OCI-LY1 (cell line): ENCODE results near the gene ATXN1.

Experiments used
- H2AFZ ChIP-seq: fragments of 200-600 bp; sonication (generic), shearing (Covaris generic); 2 replicates; pipeline ENCODE4 v1.6.0; 2014; ENCODE audit warnings: antibody characterized with exemption, mild to moderate bottlenecking, low read length
- H3F3A ChIP-seq: fragments of 200-600 bp; sonication (generic), shearing (Covaris generic); 2 replicates; pipeline ENCODE4 v1.6.0; 2014; ENCODE audit warnings: mild to moderate bottlenecking, antibody characterized with exemption, low read length, moderate library complexity; ENCODE audit not compliant: insufficient read depth
- H3K27ac ChIP-seq: fragments of 200-600 bp; sonication (generic); 2 replicates; pipeline ENCODE4 v1.5.1; 2014; ENCODE audit warnings: low read length, mixed run types, mild to moderate bottlenecking, low read depth; ENCODE audit not compliant: poor library complexity, severe bottlenecking
- H3K27me3 ChIP-seq: fragments of 200-600 bp; sonication (generic); 2 replicates; pipeline ENCODE4 v1.6.0; 2014; ENCODE audit warnings: antibody characterized with exemption, mild to moderate bottlenecking, low read length, moderate library complexity; ENCODE audit not compliant: insufficient read depth
- H3K36me3 ChIP-seq: fragments of 200-600 bp; sonication (generic); 2 replicates; pipeline ENCODE4 v1.6.1; 2014; ENCODE audit warnings: mild to moderate bottlenecking, antibody characterized with exemption, low read length, moderate library complexity, mixed read lengths; ENCODE audit not compliant: insufficient read depth
- H3K4me1 ChIP-seq: fragments of 200-600 bp; sonication (generic); 2 replicates; pipeline ENCODE4 v1.5.1; 2014; ENCODE audit warnings: mild to moderate bottlenecking, low read length, moderate library complexity; ENCODE audit not compliant: insufficient read depth, severe bottlenecking
- H3K4me2 ChIP-seq: fragments of 200-600 bp; sonication (generic), shearing (Covaris generic); 2 replicates; pipeline ENCODE4 v1.6.1; 2014; ENCODE audit warnings: low read length
- H3K4me3 ChIP-seq: fragments of 200-600 bp; sonication (generic); 2 replicates; pipeline ENCODE4 v1.5.1; 2014; ENCODE audit warnings: low read length, low read depth, mild to moderate bottlenecking, mixed read lengths; ENCODE audit not compliant: poor library complexity, severe bottlenecking
- H3K79me2 ChIP-seq: fragments of 200-600 bp; shearing (Covaris generic); 2 replicates; pipeline ENCODE4 v1.6.1; 2016; ENCODE audit warnings: mixed run types, low read length, mixed read lengths; ENCODE audit not compliant: insufficient read depth
- H3K9ac ChIP-seq: fragments of 200-600 bp; sonication (generic), shearing (Covaris generic); 2 replicates; pipeline ENCODE4 v1.6.1; 2014; ENCODE audit warnings: mild to moderate bottlenecking, low read length, mixed read lengths
- H3K9me2 ChIP-seq: fragments of 200-600 bp; sonication (generic), shearing (Covaris generic); 2 replicates; pipeline ENCODE4 v1.6.1; 2014; ENCODE audit warnings: low read depth, mild to moderate bottlenecking, low read length, mixed read lengths
- H3K9me3 ChIP-seq: fragments of 200-600 bp; shearing (Covaris generic); 2 replicates; pipeline ENCODE4 v1.6.1; 2014; ENCODE audit warnings: low read length, mixed read lengths
- H4K20me1 ChIP-seq: fragments of 200-600 bp; sonication (generic), shearing (Covaris generic); 2 replicates; pipeline ENCODE4 v1.6.0; 2016; ENCODE audit warnings: mild to moderate bottlenecking, low read length; ENCODE audit not compliant: insufficient read depth
- EZH2 ChIP-seq: fragments of 200-600 bp; sonication (generic), shearing (Covaris generic); IDR thresholded peaks from 2 replicates; pipeline ENCODE4 v1.8.0; 2017; ENCODE audit warnings: borderline replicate concordance, mixed run types, mild to moderate bottlenecking, antibody characterized with exemption, low read length, moderate library complexity, mixed read lengths
- TF ChIP-seq, protein P1 (sequence below): fragments of 200-600 bp; sonication (generic), shearing (Covaris generic); IDR thresholded peaks from 2 replicates; pipeline ENCODE4 v1.5.1; 2017; ENCODE audit warnings: mild to moderate bottlenecking, antibody characterized with exemption, low read length, moderate library complexity, mixed read lengths

The ATXN1 gene

DNA sequence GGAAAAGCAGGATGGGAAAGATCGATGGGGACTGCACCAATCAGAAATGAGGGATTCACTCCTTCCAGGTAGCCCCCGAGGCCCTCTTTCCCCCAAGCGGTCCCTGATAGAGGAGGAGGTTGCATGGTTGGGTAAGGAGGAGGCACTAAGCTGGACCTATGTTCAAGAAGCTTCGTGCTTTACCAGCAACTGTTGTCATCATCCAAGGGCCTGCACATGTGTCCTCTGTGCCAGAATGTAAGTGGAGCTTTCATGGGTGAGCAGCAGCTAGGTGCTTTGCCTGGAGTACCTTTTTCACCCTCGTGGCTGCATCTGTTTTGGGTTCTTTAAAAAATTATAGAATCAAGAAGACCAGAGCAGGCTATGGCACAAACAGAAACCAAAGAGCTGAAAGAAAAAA is 468.8 kb downstream of the ATXN1 start:
- H3K36me3 ChIP-seq, result no peaks in the 10 kb centered on the region

DNA sequence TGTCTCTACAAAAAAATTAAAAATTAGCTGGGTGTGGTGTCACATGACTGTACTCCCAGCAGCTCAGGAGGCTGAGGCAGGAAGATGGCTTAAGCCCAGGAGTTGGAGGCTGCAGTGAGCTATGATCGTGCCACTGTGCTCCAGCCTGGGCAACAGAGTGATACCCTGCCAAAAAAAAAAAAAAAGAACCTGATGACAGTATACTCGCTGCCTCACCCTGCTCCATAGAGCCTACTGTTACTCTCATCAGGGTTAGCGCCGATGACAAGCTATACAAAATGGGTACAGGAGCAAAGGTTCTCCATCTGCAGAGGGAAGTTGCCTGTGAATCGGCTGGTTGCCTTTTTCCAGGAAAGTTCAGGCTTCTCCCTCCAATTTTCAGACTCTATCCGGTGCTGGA is 469.5 kb downstream of the ATXN1 start:
- Histone ChIP-seq H3K27me3 (peaks cover 8% of the 10 kb centered on the region; the same call in 1 of the 2 replicates), H3K4me2 (no peak overlapping the region), H3K9ac (no peak overlapping the region)

More for the DNA sequence above, 468.8 kb downstream of the ATXN1 start:
- no peaks in the 10 kb centered on the region for H3K9me2 ChIP-seq
- TF ChIP-seq, protein P1, sequence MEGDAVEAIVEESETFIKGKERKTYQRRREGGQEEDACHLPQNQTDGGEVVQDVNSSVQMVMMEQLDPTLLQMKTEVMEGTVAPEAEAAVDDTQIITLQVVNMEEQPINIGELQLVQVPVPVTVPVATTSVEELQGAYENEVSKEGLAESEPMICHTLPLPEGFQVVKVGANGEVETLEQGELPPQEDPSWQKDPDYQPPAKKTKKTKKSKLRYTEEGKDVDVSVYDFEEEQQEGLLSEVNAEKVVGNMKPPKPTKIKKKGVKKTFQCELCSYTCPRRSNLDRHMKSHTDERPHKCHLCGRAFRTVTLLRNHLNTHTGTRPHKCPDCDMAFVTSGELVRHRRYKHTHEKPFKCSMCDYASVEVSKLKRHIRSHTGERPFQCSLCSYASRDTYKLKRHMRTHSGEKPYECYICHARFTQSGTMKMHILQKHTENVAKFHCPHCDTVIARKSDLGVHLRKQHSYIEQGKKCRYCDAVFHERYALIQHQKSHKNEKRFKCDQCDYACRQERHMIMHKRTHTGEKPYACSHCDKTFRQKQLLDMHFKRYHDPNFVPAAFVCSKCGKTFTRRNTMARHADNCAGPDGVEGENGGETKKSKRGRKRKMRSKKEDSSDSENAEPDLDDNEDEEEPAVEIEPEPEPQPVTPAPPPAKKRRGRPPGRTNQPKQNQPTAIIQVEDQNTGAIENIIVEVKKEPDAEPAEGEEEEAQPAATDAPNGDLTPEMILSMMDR, result no peak
- TF ChIP-seq EZH2, result no peak
- peaks cover 8% of the 10 kb centered on the region; the same call in 1 of the 2 replicates for H3K27me3 ChIP-seq
- no peak overlapping the region for H2AFZ ChIP-seq
- no peak overlapping the region for H3K4me2 ChIP-seq
- H3K9me3 ChIP-seq, result no peaks in the 10 kb centered on the region
- no peaks in the 10 kb centered on the region for H4K20me1 ChIP-seq
- no peak overlapping the region for H3K9ac ChIP-seq
- H3K4me1 ChIP-seq, result no peaks in the 10 kb centered on the region
- H3K4me3 ChIP-seq, result no peak overlapping the region
- no peaks in the 10 kb centered on the region for H3K79me2 ChIP-seq
- no peaks in the 10 kb centered on the region for H3F3A ChIP-seq
- H3K27ac ChIP-seq, result no peak overlapping the region

DNA sequence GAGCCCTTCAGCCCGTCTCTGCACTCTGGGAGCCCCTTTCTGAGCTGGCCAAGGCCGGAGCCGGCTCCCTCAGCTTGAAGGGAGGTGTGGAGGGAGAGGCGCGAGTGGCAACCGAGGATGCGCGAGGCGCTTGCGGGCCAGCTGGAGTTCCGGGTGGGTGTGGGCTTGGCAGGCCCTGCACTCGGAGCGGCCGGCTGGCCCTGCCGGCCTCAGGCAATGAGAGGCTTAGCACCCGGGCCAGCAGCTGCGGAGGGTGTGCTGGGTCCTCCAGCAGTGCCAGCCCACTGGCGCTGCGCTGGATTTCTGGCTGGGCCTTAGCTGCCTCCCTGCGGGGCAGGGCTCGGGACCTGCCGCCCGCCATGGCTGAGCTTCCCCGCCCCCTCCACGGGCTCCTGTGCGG is 473.1 kb downstream of the ATXN1 start:
- no peak overlapping the region for H2AFZ ChIP-seq
- no peaks in the 10 kb centered on the region for H3K9me2 ChIP-seq
- H4K20me1 ChIP-seq, result no peaks in the 10 kb centered on the region
- H3K27ac ChIP-seq, result no peak overlapping the region
- H3K9ac ChIP-seq, result no peak overlapping the region
- H3K9me3 ChIP-seq, result no peaks in the 10 kb centered on the region
- no peaks in the 10 kb centered on the region for H3K36me3 ChIP-seq
- no peak overlapping the region for H3K4me2 ChIP-seq
- no peaks in the 10 kb centered on the region for H3K4me1 ChIP-seq
- H3K79me2 ChIP-seq, result no peaks in the 10 kb centered on the region
- TF ChIP-seq EZH2, result no peak
- TF ChIP-seq, protein P1, result no peak
- no peak overlapping the region for H3K4me3 ChIP-seq
- H3K27me3 ChIP-seq, result no peaks in the 10 kb centered on the region; the same call in 1 of the 2 replicates
- H3F3A ChIP-seq, result no peaks in the 10 kb centered on the region

More for the DNA sequence above, 469.5 kb downstream of the ATXN1 start:
- Histone ChIP-seq H2AFZ (no peak overlapping the region), H4K20me1 (no peaks in the 10 kb centered on the region), H3K36me3 (no peaks in the 10 kb centered on the region), H3F3A (no peaks in the 10 kb centered on the region), H3K9me2 (no peaks in the 10 kb centered on the region), H3K4me3 (no peak overlapping the region), H3K4me1 (no peaks in the 10 kb centered on the region), H3K9me3 (no peaks in the 10 kb centered on the region), H3K27ac (no peak overlapping the region), H3K79me2 (no peaks in the 10 kb centered on the region)
- TF ChIP-seq, protein P1, result no peak
